HCT116 (cell line): ENCODE measurements around the gene KSR2. TPM values are rescaled to one million over a fixed set of nuclear protein-coding genes. Genes with fewer than 3 reads are reported as not detected.
A peak's percentile ranks its signal among the peaks of the same experiment; 100 is the strongest.

Source experiments
- ATAC-seq: fragments of 200-7000 bp; cut with Tn5 transposase; 2 replicates; pipeline ENCODE4 v1.9.1; 2020; ENCODE audit warnings: mild to moderate bottlenecking, moderate library complexity
- BruUV-seq: library from RNA; stranded (reverse); fragments of 400-500 nt; replicated peaks from 2 replicates; lab custom pipeline; 2021; lab: Mats Ljungman, UMichigan
- CTCF ChIA-PET: fragments of 300-600 bp; sonication (Branson Sonifier 250); formaldehyde crosslinking; loops from one replicate; lab custom pipeline; 2021; ENCODE audit warnings: antibody characterized with exemption; lab: Charles Lee
- POLR2A ChIA-PET: fragments of 300-600, 350-600 bp; sonication (Branson Sonifier 250); formaldehyde crosslinking; loops from one replicate; lab custom pipeline; 2021; ENCODE audit warnings: antibody characterized with exemption; lab: Charles Lee
- RAD21 ChIA-PET, 2 experiments: fragments of 300-600 bp; sonication (Branson Sonifier 250); formaldehyde crosslinking; loops; one replicate each; lab custom pipeline; 2023; ENCODE audit warnings: low total read pairs in 2 of 2; ENCODE audit not compliant: uncharacterized antibody in 2 of 2, unreplicated experiment in 2 of 2, low non-redundant PET in 1 of 2; lab: Charles Lee
- DNase-seq: peaks from one replicate; pipeline ENCODE4 v3.0.0-alpha.2; 2010; ENCODE audit warnings: low read depth, low spot score
- H2AFZ ChIP-seq: fragments of 200-600 bp; shearing (Covaris generic), sonication (generic); 2 replicates; pipeline ENCODE4 v1.6.1; 2017; ENCODE audit warnings: low read depth, mixed run types, mixed read lengths, antibody characterized with exemption, low read length; ENCODE audit not compliant: poor library complexity, severe bottlenecking
- H3K27ac ChIP-seq: 2 replicates; pipeline ENCODE4 v1.5.1; 2012; ENCODE audit warnings: low read depth, low read length
- H3K27me3 ChIP-seq: fragments of 200-600 bp; sonication (generic); 2 replicates; pipeline ENCODE4 v1.6.1; 2016; ENCODE audit warnings: mixed run types, low read length, mixed read lengths; ENCODE audit not compliant: insufficient read depth
- H3K36me3 ChIP-seq, 2 experiments: fragments of 200-500 bp in 1 of 2; fragments of 200-600 bp in 1 of 2; sonication (Bioruptor generic) in 1 of 2; sonication (generic) in 1 of 2; 2 replicates each; pipeline versions ENCODE4 v1.5.1 to v1.6.1; 2014 to 2016; ENCODE audit warnings: low read length in 2 of 2, inconsistent platforms in 1 of 2, mixed read lengths in 1 of 2, mixed run types in 1 of 2; ENCODE audit not compliant: insufficient read depth in 2 of 2, control insufficient read depth in 1 of 2
- H3K4me1 ChIP-seq, 2 experiments: fragments of 200-600 bp in 1 of 2; sonication (generic) in 1 of 2; 2 replicates each; pipeline versions ENCODE4 v1.5.1 to v1.6.1; 2012 to 2017; ENCODE audit warnings: low read length in 2 of 2, inconsistent platforms in 1 of 2, mild to moderate bottlenecking in 1 of 2, mixed read lengths in 1 of 2, mixed run types in 1 of 2, moderate library complexity in 1 of 2; ENCODE audit not compliant: insufficient read depth in 2 of 2, control insufficient read depth in 1 of 2
- H3K4me2 ChIP-seq: fragments of 200-600 bp; sonication (generic); 2 replicates; pipeline ENCODE4 v1.6.1; 2017; ENCODE audit warnings: mixed run types, low read length, mixed read lengths
- H3K4me3 ChIP-seq, 2 experiments: fragments of 200-600 bp in 1 of 2; sonication (generic) in 1 of 2; replicated peaks in 1 of 2; 2 replicates each; pipeline ENCODE4 v1.5.1; 2011 to 2016; ENCODE audit warnings: low read length in 2 of 2, control low read depth in 1 of 2, low read depth in 1 of 2, mild to moderate bottlenecking in 1 of 2, mixed read lengths in 1 of 2, mixed run types in 1 of 2
- H3K79me2 ChIP-seq: fragments of 200-600 bp; sonication (generic); 2 replicates; pipeline ENCODE4 v1.6.1; 2017; ENCODE audit warnings: mild to moderate bottlenecking, mixed run types, low read length, moderate library complexity, mixed read lengths; ENCODE audit not compliant: insufficient read depth
- H3K9ac ChIP-seq: fragments of 200-600 bp; sonication (generic); 2 replicates; pipeline ENCODE4 v1.6.1; 2016; ENCODE audit warnings: low read length, mixed read lengths
- H3K9me2 ChIP-seq: fragments of 200-600 bp; sonication (generic), shearing (Covaris generic); 2 replicates; pipeline ENCODE4 v1.6.1; 2017; ENCODE audit warnings: mixed run types, mild to moderate bottlenecking, moderate library complexity; ENCODE audit not compliant: insufficient read depth
- H3K9me3 ChIP-seq, 2 experiments: fragments of 200-500 bp in 1 of 2; fragments of 200-600 bp in 1 of 2; sonication (Bioruptor generic) in 1 of 2; sonication (generic) in 1 of 2; 2 replicates each; pipeline ENCODE4 v1.6.1; 2014 to 2017; ENCODE audit warnings: low read length in 2 of 2, mixed read lengths in 2 of 2, inconsistent platforms in 1 of 2, low read depth in 1 of 2, mild to moderate bottlenecking in 1 of 2, mixed run types in 1 of 2, moderate library complexity in 1 of 2; ENCODE audit not compliant: control insufficient read depth in 1 of 2, insufficient read depth in 1 of 2
- H4K20me1 ChIP-seq: fragments of 200-600 bp; sonication (generic), shearing (Covaris generic); 2 replicates; pipeline ENCODE4 v1.6.1; 2017; ENCODE audit warnings: mixed run types, mild to moderate bottlenecking, moderate library complexity; ENCODE audit not compliant: insufficient read depth
- CTCF ChIP-seq, 3 experiments: fragments of 200-600 bp in 1 of 3; sonication (generic) in 1 of 3; IDR thresholded peaks in 2 of 3; conservative IDR thresholded peaks in 1 of 3; 2 replicates each; pipeline ENCODE4 v1.5.1; 2012 to 2017; ENCODE audit warnings: low read depth in 2 of 3, low read length in 2 of 3, antibody characterized with exemption in 1 of 3, borderline replicate concordance in 1 of 3, control low read depth in 1 of 3, mild to moderate bottlenecking in 1 of 3, mixed read lengths in 1 of 3, mixed run types in 1 of 3, moderate library complexity in 1 of 3; ENCODE audit not compliant: insufficient read depth in 1 of 3
- EGR1 ChIP-seq: IDR thresholded peaks from 2 replicates; pipeline ENCODE4 v1.6.1; 2012; ENCODE audit warnings: low read depth
- EZH2phosphoT487 ChIP-seq: fragments of 200-600 bp; IDR thresholded peaks from 2 replicates; pipeline ENCODE4 v1.6.1; 2018; ENCODE audit warnings: antibody characterized with exemption, borderline replicate concordance
- JUND ChIP-seq: IDR thresholded peaks from 2 replicates; pipeline ENCODE4 v1.6.1; 2012
- RAD21 ChIP-seq: IDR thresholded peaks from 2 replicates; pipeline ENCODE4 v1.6.1; 2012; ENCODE audit warnings: low read depth, mild to moderate bottlenecking
- SIN3A ChIP-seq: IDR thresholded peaks from 2 replicates; pipeline ENCODE4 v1.6.1; 2012; ENCODE audit warnings: low read depth
- SRF ChIP-seq: IDR thresholded peaks from 2 replicates; pipeline ENCODE4 v1.6.1; 2012; ENCODE audit warnings: low read depth
- ZBTB33 ChIP-seq: IDR thresholded peaks from 2 replicates; pipeline ENCODE4 v1.6.1; 2011; ENCODE audit warnings: mild to moderate bottlenecking, low read length, moderate library complexity; ENCODE audit not compliant: insufficient replicate concordance; ENCODE audit errors: extremely low read depth
- ZFX ChIP-seq: fragments of 450-650 bp; IDR thresholded peaks from 2 replicates; pipeline ENCODE4 v1.6.1; 2017
- intact Hi-C: fragments of 100-400 bp; cut with micrococcal nuclease; formaldehyde crosslinking; loops from 2 replicates; pipeline ENCODE4 v1.10.0; 2022
- total RNA-seq: library from RNA; stranded (reverse); gene quantifications from one replicate; pipeline ENCODE4 v1.2.1, GENCODE V29; 2021; ENCODE audit not compliant: unreplicated experiment

Gene KSR2
- total RNA-seq, 1 experiment from 2014 or later, result 10.1 TPM

GRCh38 chr12:117968151-117968789 is 520 bp downstream of the KSR2 start (continued):
- TF ChIP-seq CTCF (IDR thresholded peaks at IDR 0.05 in 2 of 3, conservative IDR thresholded peaks at IDR 0.05 in 1 of 3; ENCODE audit: borderline replicate concordance in 1 of 3, insufficient read depth in 1 of 3, low read depth in 2 of 3, low read length in 2 of 3) (no peak), SIN3A (no peak), SRF (no peak), EZH2phosphoT487 (no peak), ZFX (no peak), RAD21 (no peak)

- TF ChIP-seq ZFX, result no peak
- no peak for TF ChIP-seq ZBTB33
- TF ChIP-seq EZH2phosphoT487, result no peak
- TF ChIP-seq EGR1, result no peak
- TF ChIP-seq JUND, result no peak
- Histone ChIP-seq H2AFZ (no peak overlapping the region), H3K27me3 (no peaks in the 10 kb centered on the region), H3K4me1 (peaks cover 11 to 28% of the 10 kb centered on the region in 2 experiments), H3K79me2 (peaks cover 8% of the 10 kb centered on the region), H4K20me1 (no peaks in the 10 kb centered on the region), H3K27ac (no peak overlapping the region), H3K9ac (peak overlapping the region; percentile 83; the same call in 1 of the 2 replicates), H3K9me2 (no peaks in the 10 kb centered on the region), H3K4me2 (peak overlapping the region; percentile 94), H3K36me3 (0 out of 4 replicates have a peak, but pooled peaks cover 0 to 4% of the 10 kb centered on the region in 2 experiments), H3K4me3 (peak overlapping the region; percentile 87 to 89), H3K9me3 (peaks cover 0 to 16% of the 10 kb centered on the region in 2 experiments; a peak in 1 of 4 replicates)
- DNase-seq (no peak), ATAC-seq (no peak)
- ChIA-PET RAD21 (no interaction called here), CTCF (no interaction called here), POLR2A (no interaction called here)
- intact Hi-C loops, result no loop called here
- BruUV-seq, result no TSS peak
These were observed 1.3 kb downstream of the KSR2 start for GRCh38 chr12:117967512-117967911.
